Stimulated activated CD4-positive, alpha-beta T cell treated with anti-CD3 and anti-CD28 coated beads, Interleukin-12 subunit alpha, Interleukin-12 subunit beta, amount 100 ng/mL, for 24 hours (primary cell): ENCODE measurements around the gene SLC35F6.

Experiments used
- DNase-seq, 2 experiments: peaks; one replicate each; pipeline ENCODE4 v3.0.0-alpha.2; 2020; ENCODE audit warnings: low read depth in 2 of 2

The SLC35F6 gene

GRCh38 chr2:26764078-26764887 is at the start of gene SLC35F6:
Gene SLC35F6, plus strand, starts transcription at chr2:26764284. Its CDS starts 66 bp downstream, at chr2:26764350.
- peak; percentile 63 to 72 for DNase-seq

GRCh38 chr2:26715528-26716270 is 48.4 kb upstream of the SLC35F6 start:
- DNase-seq: no peak

- DNase-seq: no peak
Observed at GRCh38 chr2:26716340-26716739, 47.7 kb upstream of the SLC35F6 start.

GRCh38 chr2:26716769-26717168 is 47.3 kb upstream of the SLC35F6 start:
- DNase-seq: no peak

- no peak for DNase-seq
Observed at GRCh38 chr2:26717362-26717761, 46.7 kb upstream of the SLC35F6 start.

GRCh38 chr2:26718949-26719686 is 45.0 kb upstream of the SLC35F6 start:
- DNase-seq: no peak

GRCh38 chr2:26720322-26721114 is 43.6 kb upstream of the SLC35F6 start:
- no peak for DNase-seq

GRCh38 chr2:26721115-26722032 is 42.7 kb upstream of the SLC35F6 start:
- no peak for DNase-seq

GRCh38 chr2:26722328-26722727 is 41.8 kb upstream of the SLC35F6 start:
- no peak for DNase-seq

GRCh38 chr2:26722911-26723310 is 41.2 kb upstream of the SLC35F6 start:
- no peak for DNase-seq

GRCh38 chr2:26723475-26723874 is 40.6 kb upstream of the SLC35F6 start:
- DNase-seq: no peak

GRCh38 chr2:26723991-26724750 is 39.9 kb upstream of the SLC35F6 start:
- DNase-seq: no peak

GRCh38 chr2:26724784-26725520 is 39.1 kb upstream of the SLC35F6 start:
- no peak for DNase-seq

GRCh38 chr2:26725521-26725820 is 38.6 kb upstream of the SLC35F6 start:
- no peak for DNase-seq

GRCh38 chr2:26726228-26726627 is 37.9 kb upstream of the SLC35F6 start:
- DNase-seq: no peak

GRCh38 chr2:26727641-26728561 is 36.2 kb upstream of the SLC35F6 start:
- DNase-seq: no peak

- DNase-seq: no peak
Observed at GRCh38 chr2:26729311-26729710, 34.8 kb upstream of the SLC35F6 start.
